Adrenal gland (tissue), 5 donors: ENCODE measurements around the gene ERBB4.

Source experiments
- POLR2A ChIP-seq, 2 donors: fragments of 450-650 bp; IDR thresholded peaks; one replicate each; pipeline ENCODE4 v1.6.1; 2017; ENCODE audit warnings: antibody characterized with exemption in 2 of 2, mild to moderate bottlenecking in 2 of 2, moderate library complexity in 1 of 2
- TF ChIP-seq, protein P1 (sequence below), 6 experiments: fragments of 450-650 bp in 4 of 6; fragments of 200-600 bp in 2 of 6; sonication (generic) in 1 of 6; IDR thresholded peaks; 1 replicate in 5 of 6; 2 replicates in 1 of 6; pipeline versions ENCODE4 v1.5.1 to v1.8.0; 2016 to 2021; ENCODE audit warnings: antibody characterized with exemption in 6 of 6, mild to moderate bottlenecking in 2 of 6, moderate library complexity in 1 of 6
- donor health status: DM: no; HTN: no; CAD: no.

DNA sequence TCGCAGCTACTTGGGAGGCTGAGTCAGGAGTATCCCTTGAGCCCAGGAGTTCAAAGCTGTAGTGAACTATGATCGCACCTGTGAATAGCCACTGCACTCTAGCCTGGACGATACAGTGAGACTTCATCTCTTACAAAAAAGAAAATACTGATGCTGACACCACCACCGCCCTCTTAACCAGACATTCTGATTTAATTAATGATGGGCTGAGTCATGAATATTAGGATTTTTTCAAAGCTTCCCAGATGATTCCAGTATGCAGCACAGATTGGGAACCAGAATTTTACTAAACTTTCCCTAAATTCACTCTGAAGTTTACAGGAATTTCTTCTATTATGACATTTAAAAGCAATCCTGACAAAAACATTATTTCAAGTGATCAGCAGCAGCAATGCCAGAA lies 130.1 kb downstream of the ERBB4 start:
- TF ChIP-seq, protein P1, sequence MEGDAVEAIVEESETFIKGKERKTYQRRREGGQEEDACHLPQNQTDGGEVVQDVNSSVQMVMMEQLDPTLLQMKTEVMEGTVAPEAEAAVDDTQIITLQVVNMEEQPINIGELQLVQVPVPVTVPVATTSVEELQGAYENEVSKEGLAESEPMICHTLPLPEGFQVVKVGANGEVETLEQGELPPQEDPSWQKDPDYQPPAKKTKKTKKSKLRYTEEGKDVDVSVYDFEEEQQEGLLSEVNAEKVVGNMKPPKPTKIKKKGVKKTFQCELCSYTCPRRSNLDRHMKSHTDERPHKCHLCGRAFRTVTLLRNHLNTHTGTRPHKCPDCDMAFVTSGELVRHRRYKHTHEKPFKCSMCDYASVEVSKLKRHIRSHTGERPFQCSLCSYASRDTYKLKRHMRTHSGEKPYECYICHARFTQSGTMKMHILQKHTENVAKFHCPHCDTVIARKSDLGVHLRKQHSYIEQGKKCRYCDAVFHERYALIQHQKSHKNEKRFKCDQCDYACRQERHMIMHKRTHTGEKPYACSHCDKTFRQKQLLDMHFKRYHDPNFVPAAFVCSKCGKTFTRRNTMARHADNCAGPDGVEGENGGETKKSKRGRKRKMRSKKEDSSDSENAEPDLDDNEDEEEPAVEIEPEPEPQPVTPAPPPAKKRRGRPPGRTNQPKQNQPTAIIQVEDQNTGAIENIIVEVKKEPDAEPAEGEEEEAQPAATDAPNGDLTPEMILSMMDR (IDR thresholded peaks at IDR 0.05) = no peak
- no peak for TF ChIP-seq POLR2A (IDR thresholded peaks at IDR 0.05)
